Sigmoid colon (tissue), 7 donors: ENCODE results near the gene MON1B. TPM values are rescaled to one million over a fixed set of nuclear protein-coding genes. Genes with fewer than 3 reads are reported as not detected.

Experiments
- DNase-seq: peaks from one replicate; pipeline ENCODE4 v3.0.0-alpha.2; 2019
- H3K27ac ChIP-seq, 4 donors: fragments of 200-600 bp; sonication (generic); one replicate each; pipeline ENCODE4 v1.5.1; 2016 to 2019; ENCODE audit warnings: mild to moderate bottlenecking in 1 of 4
- H3K27me3 ChIP-seq, 3 donors: fragments of 200-600 bp; sonication (generic); one replicate each; pipeline ENCODE4 v1.5.1; 2019; ENCODE audit warnings: mild to moderate bottlenecking in 1 of 3
- H3K36me3 ChIP-seq, 4 donors: fragments of 200-600 bp; sonication (generic); one replicate each; pipeline ENCODE4 v1.5.1; 2016 to 2019
- H3K4me1 ChIP-seq, 4 donors: fragments of 200-600 bp; sonication (generic); one replicate each; pipeline ENCODE4 v1.5.1; 2017 to 2019
- H3K4me3 ChIP-seq, 4 donors: fragments of 200-600 bp; sonication (generic); one replicate each; pipeline ENCODE4 v1.5.1; 2017 to 2019; ENCODE audit warnings: mild to moderate bottlenecking in 2 of 4, moderate library complexity in 1 of 4
- H3K9me3 ChIP-seq, 4 donors: fragments of 200-600 bp in 3 of 4; sonication (generic) in 3 of 4; one replicate each; pipeline versions ENCODE4 v1.5.1 to v1.6.1; 2013 to 2019
- EP300 ChIP-seq, 4 donors: sonication (generic); formaldehyde crosslinking; IDR thresholded peaks; one replicate each; pipeline ENCODE4 v1.6.1; 2017; ENCODE audit warnings: antibody characterized with exemption in 4 of 4
- POLR2A ChIP-seq, 2 donors: fragments of 450-650 bp; IDR thresholded peaks; one replicate each; pipeline ENCODE4 v1.6.1; 2016; ENCODE audit warnings: antibody characterized with exemption in 2 of 2, mild to moderate bottlenecking in 2 of 2, moderate library complexity in 2 of 2
- POLR2AphosphoS5 ChIP-seq, 4 donors: sonication (generic); formaldehyde crosslinking; IDR thresholded peaks; one replicate each; pipeline ENCODE4 v1.6.1; 2017; ENCODE audit warnings: antibody characterized with exemption in 4 of 4
- WGBS, 2 donors: extraction: QIAGEN DNeasy Blood & Tissue Kit; methylation state at CpG; one replicate each; pipeline ENCODE4 v1.1.7; 2013; 5-methylcytosine and 5-hydroxymethylcytosine counted together
- intact Hi-C: fragments of 100-400 bp; cut with DNase I; formaldehyde crosslinking; loops from one replicate; pipeline ENCODE4 v1.15.1; 2023
- polyA plus RNA-seq, 3 donors: library from polyadenylated mRNA; stranded (reverse); fragments of 200-250 nt; gene quantifications; one replicate each; pipeline ENCODE4 v1.2.3, GENCODE V29; 2013
- total RNA-seq, 4 donors: library from RNA; depleted of rRNA; stranded (reverse); fragments of >200 nt; gene quantifications; one replicate each; pipeline ENCODE4 v1.1.0, GENCODE V29; 2016
- TF ChIP-seq, protein P1 (sequence below), 4 experiments: fragments of 450-650 bp in 3 of 4; fragments of 200-600 bp in 1 of 4; IDR thresholded peaks; one replicate each; pipeline ENCODE4 v1.5.1; 2016 to 2019; ENCODE audit warnings: antibody characterized with exemption in 4 of 4, mild to moderate bottlenecking in 3 of 4, moderate library complexity in 2 of 4
- donor health status: healthy with polysubstance abuse.
- donor health status: Bipolar disorder and iron deficiency.
- donor health status: healthy.

Gene MON1B
- total and polyA plus RNA-seq, 7 donors = 12.0 to 38.6 (median 13.9) TPM

GRCh38 chr16:77246150-77246549, 55.2 kb downstream of the MON1B start:
- H3K9me3 ChIP-seq = no peaks in the 10 kb centered on the region
- no peaks in the 10 kb centered on the region for H3K27me3 ChIP-seq
- no peak overlapping the region for H3K4me3 ChIP-seq
- 80 to 90% methylated on average over 2 of the region's 2 CpGs for WGBS, 2 donors
- intact Hi-C loops = no loop called here
- no peak overlapping the region for H3K27ac ChIP-seq
- H3K4me1 ChIP-seq = no peaks in the 10 kb centered on the region
- no peak for DNase-seq
- no peaks in the 10 kb centered on the region for H3K36me3 ChIP-seq
- TF ChIP-seq, protein P1, sequence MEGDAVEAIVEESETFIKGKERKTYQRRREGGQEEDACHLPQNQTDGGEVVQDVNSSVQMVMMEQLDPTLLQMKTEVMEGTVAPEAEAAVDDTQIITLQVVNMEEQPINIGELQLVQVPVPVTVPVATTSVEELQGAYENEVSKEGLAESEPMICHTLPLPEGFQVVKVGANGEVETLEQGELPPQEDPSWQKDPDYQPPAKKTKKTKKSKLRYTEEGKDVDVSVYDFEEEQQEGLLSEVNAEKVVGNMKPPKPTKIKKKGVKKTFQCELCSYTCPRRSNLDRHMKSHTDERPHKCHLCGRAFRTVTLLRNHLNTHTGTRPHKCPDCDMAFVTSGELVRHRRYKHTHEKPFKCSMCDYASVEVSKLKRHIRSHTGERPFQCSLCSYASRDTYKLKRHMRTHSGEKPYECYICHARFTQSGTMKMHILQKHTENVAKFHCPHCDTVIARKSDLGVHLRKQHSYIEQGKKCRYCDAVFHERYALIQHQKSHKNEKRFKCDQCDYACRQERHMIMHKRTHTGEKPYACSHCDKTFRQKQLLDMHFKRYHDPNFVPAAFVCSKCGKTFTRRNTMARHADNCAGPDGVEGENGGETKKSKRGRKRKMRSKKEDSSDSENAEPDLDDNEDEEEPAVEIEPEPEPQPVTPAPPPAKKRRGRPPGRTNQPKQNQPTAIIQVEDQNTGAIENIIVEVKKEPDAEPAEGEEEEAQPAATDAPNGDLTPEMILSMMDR (IDR thresholded peaks at IDR 0.05) = no peak
- TF ChIP-seq POLR2A (IDR thresholded peaks at IDR 0.05) = no peak
- TF ChIP-seq POLR2AphosphoS5 (IDR thresholded peaks at IDR 0.05) = no peak
- no peak for TF ChIP-seq EP300 (IDR thresholded peaks at IDR 0.05)

- no peak for DNase-seq
These were observed 59.4 kb downstream of the MON1B start for GRCh38 chr16:77250400-77250799.

More at GRCh38 chr16:77250400-77250799, 59.4 kb downstream of the MON1B start:
- 82 to 87% methylated on average over 4 of the region's 4 CpGs for WGBS, 2 donors
- H3K36me3 ChIP-seq = no peaks in the 10 kb centered on the region
- H3K4me1 ChIP-seq = no peaks in the 10 kb centered on the region
- intact Hi-C loops = no loop called here
- no peaks in the 10 kb centered on the region for H3K9me3 ChIP-seq
- no peak overlapping the region for H3K4me3 ChIP-seq
- no peak for TF ChIP-seq POLR2AphosphoS5 (IDR thresholded peaks at IDR 0.05)
- TF ChIP-seq POLR2A (IDR thresholded peaks at IDR 0.05) = no peak
- no peak for TF ChIP-seq EP300 (IDR thresholded peaks at IDR 0.05)
- TF ChIP-seq, protein P1 (IDR thresholded peaks at IDR 0.05) = no peak
- no peaks in the 10 kb centered on the region for H3K27me3 ChIP-seq
- H3K27ac ChIP-seq = no peak overlapping the region

Other genes starting within 250 kb of the MON1B start
- 1 to 10 TPM in 1 of 4 donors, under 1 TPM in 1, not detected in 2; 0.71 to 2.1 TPM for gene SYCE1L, start 8.2 kb downstream of the MON1B start, total RNA-seq
- 1 to 10 TPM in 2 of 3 donors, under 1 TPM in 1; 0.92 to 4.8 (median 1.2) TPM for gene SYCE1L, start 8.2 kb downstream of the MON1B start, polyA plus RNA-seq
- gene ADAMTS18, start 243.8 kb downstream of the MON1B start, total RNA-seq = under 1 TPM in 1 of 4 donors, not detected in 3; 0.16 TPM
- gene ADAMTS18, start 243.8 kb downstream of the MON1B start, polyA plus RNA-seq = under 1 TPM in 1 of 3 donors, not detected in 2; 0.04 TPM